GM18517 (cell line): Measurements from ENCODE around the gene TH.

Experiments
- ATAC-seq: cut with Tn5 transposase; IDR thresholded peaks from one replicate; pipeline ENCODE4 v1.9.1; 2021; ENCODE audit warnings: mild to moderate bottlenecking, moderate library complexity; ENCODE audit not compliant: unreplicated experiment

Gene TH

GRCh38 chr11:2171591-2172003, at the start of gene TH:
TSS of gene TH (minus strand) at chr11:2171815. CDS start at chr11:2171786, 29 bp downstream.
- ATAC-seq: no peak

DNA sequence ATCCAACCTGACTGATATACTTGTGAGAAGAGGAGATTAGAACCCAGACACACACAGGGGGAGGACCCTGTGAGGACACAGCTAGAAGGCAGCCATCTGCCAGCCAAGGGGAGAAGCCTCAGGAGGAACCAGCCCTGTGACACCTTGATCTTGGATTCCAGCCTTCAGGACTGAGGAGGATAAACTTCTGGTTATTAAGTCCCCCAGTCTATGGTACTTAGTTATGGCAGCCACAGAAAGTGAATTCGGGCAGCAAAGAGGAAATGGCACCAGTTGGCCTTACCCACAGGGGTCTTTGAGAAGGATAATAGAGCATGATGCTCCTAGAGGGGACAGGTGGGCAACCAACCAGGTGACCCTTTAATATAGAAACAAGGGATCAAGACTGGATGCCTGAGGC, 49.4 kb upstream of the TH start:
- no peak for ATAC-seq

- ATAC-seq: no peak
These were observed 48.7 kb upstream of the TH start for GRCh38 chr11:2220173-2220771.

GRCh38 chr11:2219318-2220017, 47.9 kb upstream of the TH start:
- ATAC-seq: no peak

GRCh38 chr11:2218031-2218633, 46.5 kb upstream of the TH start:
- no peak for ATAC-seq

DNA sequence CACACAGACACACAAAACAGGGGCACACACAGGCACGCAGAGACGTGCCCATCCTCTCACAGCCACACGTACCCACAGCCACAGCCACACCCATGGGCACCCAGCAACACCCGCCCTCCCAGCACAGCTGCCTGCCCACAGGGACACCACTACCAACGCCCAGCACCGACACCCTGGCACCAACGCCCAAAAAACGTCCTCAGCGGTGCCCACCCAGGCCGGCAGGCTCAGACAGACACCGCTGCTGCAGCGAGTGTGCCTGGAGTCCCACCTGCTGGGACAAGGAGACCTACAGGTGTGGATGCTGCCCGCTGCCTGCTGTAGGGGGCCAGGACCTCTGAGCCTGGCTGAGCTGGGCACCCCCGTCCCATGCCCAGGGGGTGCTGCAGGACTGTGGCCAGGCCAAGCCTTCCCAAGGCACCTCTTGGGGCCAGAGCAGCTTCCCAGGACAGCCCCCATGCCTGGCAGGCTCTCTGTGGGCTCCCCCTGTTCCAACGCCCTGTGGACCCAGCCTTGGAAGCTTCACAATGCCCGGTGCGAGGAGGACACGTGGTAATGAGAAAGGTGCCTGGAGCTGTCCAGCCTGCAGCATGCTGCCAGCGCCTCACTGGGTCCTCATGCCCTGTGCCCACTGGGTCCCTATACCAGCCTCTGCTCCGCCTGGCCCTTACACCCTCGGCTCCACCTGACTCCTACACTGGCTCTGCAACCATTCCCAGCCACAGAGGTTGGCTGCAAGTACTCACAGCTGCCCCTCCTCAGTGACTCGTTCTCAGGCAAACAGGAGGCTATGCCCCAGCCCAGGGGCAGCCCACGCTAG, 45.8 kb upstream of the TH start:
- no peak for ATAC-seq

GRCh38 chr11:2216400-2217064, 44.9 kb upstream of the TH start:
- no peak for ATAC-seq

GRCh38 chr11:2215561-2216399, 44.2 kb upstream of the TH start:
- no peak for ATAC-seq

GRCh38 chr11:2215230-2215560, 43.6 kb upstream of the TH start:
- ATAC-seq: no peak

GRCh38 chr11:2214527-2215229, 43.1 kb upstream of the TH start:
- no peak for ATAC-seq

DNA sequence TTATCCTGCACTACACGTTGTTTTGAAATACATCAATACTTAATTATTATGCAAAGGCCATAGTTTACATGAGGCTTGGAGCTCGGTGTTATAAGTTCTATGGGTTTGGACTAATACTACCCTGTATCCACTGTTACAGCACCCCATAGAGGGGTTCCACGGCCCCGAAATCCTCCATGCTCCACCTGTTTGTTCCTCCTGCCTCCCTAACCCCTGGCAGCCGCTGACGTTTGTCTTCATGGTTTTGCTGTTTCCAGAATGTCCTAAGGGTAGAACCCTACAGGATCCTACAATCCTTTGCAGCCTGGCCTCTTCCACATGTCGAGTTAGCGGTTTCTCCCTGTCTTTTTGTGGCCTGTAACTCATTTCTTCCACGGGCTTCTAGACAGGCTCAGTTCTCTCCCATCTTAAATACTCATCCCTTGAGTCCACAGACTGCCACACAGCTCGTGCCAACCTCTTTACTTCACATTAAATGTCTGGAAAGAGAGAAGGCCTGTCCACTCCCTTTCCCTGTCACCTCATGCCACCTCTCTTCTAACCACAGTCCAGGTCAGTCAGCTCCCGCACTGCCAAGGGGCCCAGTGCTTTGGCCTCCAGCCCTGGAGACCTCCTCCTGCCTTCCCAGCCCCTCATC, 42.4 kb upstream of the TH start:
- ATAC-seq: no peak

DNA sequence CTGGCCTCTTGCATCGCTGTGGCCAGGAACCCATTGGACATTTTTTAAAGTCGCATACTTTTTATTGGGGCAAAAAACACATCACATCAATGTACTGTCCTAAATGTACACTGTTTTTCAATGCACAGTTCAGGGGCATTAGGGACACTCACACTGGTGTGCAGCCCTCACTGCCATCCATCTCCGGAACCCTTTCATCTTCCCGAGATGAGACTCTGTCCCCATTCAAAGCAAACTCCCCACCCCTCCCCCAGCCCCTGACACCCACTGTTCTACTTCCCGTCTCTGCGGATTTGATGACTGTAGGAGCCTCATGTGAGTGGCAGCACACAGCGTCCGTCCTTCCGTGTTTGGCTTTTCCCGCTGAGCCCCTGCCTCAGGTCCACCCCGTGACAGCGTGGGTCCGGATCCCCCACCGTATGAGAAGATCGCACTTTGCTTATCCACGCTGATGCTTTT, 41.8 kb upstream of the TH start:
- ATAC-seq: no peak

DNA sequence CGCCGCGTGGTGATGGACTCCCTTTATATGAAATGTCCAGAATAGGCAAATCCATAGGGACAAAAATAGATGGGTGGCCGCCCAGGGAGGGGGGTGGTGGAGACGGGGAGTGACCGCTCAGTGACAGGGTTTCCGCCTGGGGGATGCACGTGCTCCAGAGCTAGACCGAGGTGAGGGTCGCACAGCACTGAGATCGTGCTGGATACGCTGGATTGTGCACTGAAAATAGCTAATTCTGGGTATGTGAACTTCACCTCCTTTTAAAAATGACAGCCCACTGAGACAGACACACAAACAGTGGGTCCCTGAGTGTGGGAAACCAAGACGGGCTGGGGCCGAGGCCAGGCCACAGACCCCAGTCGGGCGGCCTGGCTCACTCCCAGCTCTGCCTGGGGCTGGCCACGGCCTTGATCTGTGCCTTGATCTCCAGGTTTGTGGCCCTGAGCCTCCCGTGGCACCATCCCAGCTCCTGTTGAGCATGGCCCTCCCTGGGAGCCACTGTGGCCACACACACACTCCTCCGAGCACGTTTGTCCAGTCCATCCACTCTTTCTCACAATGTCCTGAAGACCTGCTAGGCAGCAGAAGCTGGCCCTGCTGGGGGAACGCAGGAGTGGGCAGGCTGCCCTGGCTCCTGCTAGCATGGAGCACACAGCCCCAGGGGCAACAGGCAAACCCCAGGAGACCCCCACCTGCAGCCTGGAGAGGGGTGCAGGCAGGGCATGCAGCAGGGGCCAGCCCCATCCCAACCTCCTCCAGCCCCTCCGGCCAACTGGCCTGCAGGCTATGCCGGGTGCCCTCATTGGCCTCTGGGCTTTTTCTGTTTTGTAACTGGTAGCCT, 41.0 kb upstream of the TH start:
- ATAC-seq: no peak

GRCh38 chr11:2211113-2211971, 39.7 kb upstream of the TH start:
- no peak for ATAC-seq

GRCh38 chr11:2210366-2211112, 38.9 kb upstream of the TH start:
- ATAC-seq: no peak

DNA sequence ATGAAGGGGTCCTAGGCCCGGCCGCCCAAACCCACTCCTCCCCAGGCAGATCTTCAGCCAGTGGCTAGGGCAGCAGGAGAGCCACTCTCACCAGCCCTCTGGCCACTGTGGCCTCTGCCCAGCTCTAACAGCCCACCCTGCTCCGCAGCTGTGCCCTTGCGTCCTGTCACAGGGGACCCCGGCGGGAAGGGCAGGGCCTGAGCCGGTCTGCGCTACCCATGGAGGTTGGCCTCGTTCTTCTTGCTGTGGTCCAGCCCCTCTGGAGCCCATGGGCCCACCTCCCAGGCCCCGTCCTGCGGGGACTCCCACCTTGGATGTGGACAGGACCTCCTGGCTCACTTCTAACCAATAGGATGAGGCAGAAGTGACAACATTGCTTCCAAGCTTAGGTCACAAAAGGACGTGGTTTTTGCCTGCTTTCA, 38.3 kb upstream of the TH start:
- ATAC-seq: no peak
